ENCODE measurements around the gene FAM110D. TPM values are rescaled to one million over a fixed set of nuclear protein-coding genes. Genes with fewer than 3 reads are reported as not detected.

Gene FAM110D
- total and polyA plus RNA-seq, 7 donors = 1.2 to 2.9 (median 1.4) TPM

GRCh38 chr1:26162220-26162709 is 3.4 kb downstream of the FAM110D start:
- Histone ChIP-seq H3K4me1 (peaks cover 13% of the 10 kb centered on the region), H3K4me3 (peak overlapping the region; percentile 81), H3K27ac (peak overlapping the region; percentile 83), H3K36me3 (ENCODE audit: insufficient read depth in 1 of 2, low read depth in 1 of 2) (no peaks in the 10 kb centered on the region), H3K27me3 (ENCODE audit: insufficient read depth in 3 of 3, low read length in 2 of 3) (no peaks in the 10 kb centered on the region), H3K9me3 (no peaks in the 10 kb centered on the region)
- 40 to 49% (median 48%) methylated on average over 20 to 21 of the region's 21 CpGs for whole genome bisulfite sequencing, 3 donors
- intact Hi-C loops (cut with DNase I) = loop anchor here (5.0 to 10.0 kb wide), 4 partner anchors 55 to 267 kb away; no protein-coding TSS in a partner anchor
- DNase-seq (no peak), ATAC-seq (no peak)
- no peak for TF ChIP-seq CTCF (IDR thresholded peaks at IDR 0.05)

- peak overlapping the region; percentile 66 for H3K4me3 ChIP-seq
- no peak for TF ChIP-seq CTCF (IDR thresholded peaks at IDR 0.05)
- peak overlapping the region; percentile 71 for H3K27ac ChIP-seq
- no peaks in the 10 kb centered on the region for H3K27me3 ChIP-seq (ENCODE audit: insufficient read depth in 3 of 3, low read length in 2 of 3)
- H3K36me3 ChIP-seq (ENCODE audit: insufficient read depth in 1 of 2, low read depth in 1 of 2) = no peaks in the 10 kb centered on the region
- no peak for ATAC-seq
- H3K4me1 ChIP-seq = peaks cover 13% of the 10 kb centered on the region
- DNase-seq = no peak
- 73 to 75% (median 74%) methylated on average over 9 of the region's 9 CpGs for WGBS, 3 donors
- no peaks in the 10 kb centered on the region for H3K9me3 ChIP-seq
- intact Hi-C loops (cut with DNase I) = loop anchor here (5.0 to 10.0 kb wide), 4 partner anchors 56 to 269 kb away; no protein-coding TSS in a partner anchor
Measured at GRCh38 chr1:26163684-26164035, 4.8 kb downstream of the FAM110D start.

GRCh38 chr1:26164036-26164860 is 5.4 kb downstream of the FAM110D start:
- no peaks in the 10 kb centered on the region for H3K27me3 ChIP-seq (ENCODE audit: insufficient read depth in 3 of 3, low read length in 2 of 3)
- DNase-seq (peak; percentile 45 to 75), ATAC-seq (peak; percentile 46 to 64 (median 56))
- no peaks in the 10 kb centered on the region for H3K9me3 ChIP-seq
- peaks cover 13% of the 10 kb centered on the region for H3K4me1 ChIP-seq
- H3K27ac ChIP-seq = peak overlapping the region; percentile 71
- no peaks in the 10 kb centered on the region for H3K36me3 ChIP-seq (ENCODE audit: insufficient read depth in 1 of 2, low read depth in 1 of 2)
- TF ChIP-seq CTCF (IDR thresholded peaks at IDR 0.05) = peak; percentile 79
- WGBS, 3 donors = 10 to 11% (median 10%) methylated on average over 57 to 72 of the region's 72 CpGs
- intact Hi-C loops (cut with DNase I) = loop anchor here (5.0 to 10.0 kb wide), 4 partner anchors 57 to 269 kb away; no protein-coding TSS in a partner anchor
- H3K4me3 ChIP-seq = peak overlapping the region; percentile 66

GRCh38 chr1:26164861-26165842 is 6.3 kb downstream of the FAM110D start:
- no peaks in the 10 kb centered on the region for H3K9me3 ChIP-seq
- intact Hi-C loops (cut with DNase I) = loop anchor here (5.0 to 10.0 kb wide), 5 partner anchors 58 to 270 kb away; no protein-coding TSS in a partner anchor
- peak overlapping the region; percentile 66 for H3K4me3 ChIP-seq
- no peaks in the 10 kb centered on the region for H3K36me3 ChIP-seq (ENCODE audit: insufficient read depth in 1 of 2, low read depth in 1 of 2)
- ATAC-seq = no peak
- H3K27me3 ChIP-seq (ENCODE audit: insufficient read depth in 3 of 3, low read length in 2 of 3) = no peaks in the 10 kb centered on the region
- no peak for DNase-seq
- whole genome bisulfite sequencing, 3 donors = 71 to 77% (median 73%) methylated on average over 19 of the region's 19 CpGs
- peak overlapping the region; percentile 71 for H3K27ac ChIP-seq
- TF ChIP-seq CTCF (IDR thresholded peaks at IDR 0.05) = no peak
- peaks cover 13% of the 10 kb centered on the region for H3K4me1 ChIP-seq

Measured in psoas muscle (tissue), 8 donors.